Activated T-cell treated with anti-CD3 and anti-CD28 coated beads for 1 hour (primary cell): ENCODE data around the gene LIPT2.

Experiments
- DNase-seq: peaks from one replicate; pipeline ENCODE4 v3.0.0-alpha.2; 2020; ENCODE audit warnings: low read depth

The LIPT2 gene

DNA sequence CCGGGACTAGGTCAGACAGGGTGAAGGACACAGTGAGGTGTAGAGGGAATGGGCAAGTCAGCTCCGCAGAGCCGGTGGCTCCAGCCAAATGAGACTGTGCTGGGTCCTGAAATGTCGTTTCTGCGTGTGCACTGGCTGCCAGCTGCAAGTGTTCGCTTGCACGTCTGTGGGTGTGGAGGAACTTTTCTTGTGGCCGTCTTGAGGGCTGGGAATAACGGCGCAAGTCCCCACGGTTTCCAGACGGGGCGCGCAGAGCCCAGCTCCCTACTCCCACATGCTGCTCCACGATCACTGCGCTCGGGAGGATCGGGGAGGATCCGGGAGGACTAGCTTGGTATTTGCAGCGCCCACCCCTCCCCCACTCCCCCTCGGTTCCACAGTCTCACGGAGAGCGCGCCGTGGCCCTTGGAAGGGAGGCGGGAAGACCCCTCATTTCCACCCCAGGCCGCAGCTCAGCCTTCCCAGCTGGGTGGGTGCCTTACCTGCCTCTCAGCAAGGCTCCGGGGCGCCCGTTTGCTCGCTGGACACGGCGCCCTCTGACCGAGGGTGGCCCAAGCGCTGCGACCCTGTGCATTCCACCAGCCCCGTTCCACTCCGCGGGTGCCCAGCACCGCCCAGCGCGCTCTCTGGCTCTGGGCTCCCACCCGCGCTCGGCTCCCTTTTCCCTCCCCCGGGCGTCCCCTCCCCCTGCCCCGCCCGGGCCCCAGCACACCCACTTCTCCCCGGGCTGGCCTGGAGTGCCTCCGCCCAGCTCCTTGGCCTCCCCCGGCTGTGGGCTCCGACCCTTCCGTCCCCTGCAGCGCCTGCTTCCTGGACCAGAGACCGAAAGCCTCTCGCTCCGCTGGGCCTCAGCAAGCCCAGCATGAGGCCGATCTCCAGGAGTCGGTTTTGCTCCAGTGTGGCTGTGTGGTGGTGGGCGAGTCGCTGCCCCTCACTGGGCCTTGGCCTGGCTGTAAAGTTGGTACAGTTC is 26.3 kb downstream of the LIPT2 start, which contains the start of gene KCNE3:
KCNE3 (minus strand) TSS at position 634 of the 970 bp plus-strand sequence. CDS start 9,986 bp downstream, outside the sequence.
- no peak for DNase-seq

DNA sequence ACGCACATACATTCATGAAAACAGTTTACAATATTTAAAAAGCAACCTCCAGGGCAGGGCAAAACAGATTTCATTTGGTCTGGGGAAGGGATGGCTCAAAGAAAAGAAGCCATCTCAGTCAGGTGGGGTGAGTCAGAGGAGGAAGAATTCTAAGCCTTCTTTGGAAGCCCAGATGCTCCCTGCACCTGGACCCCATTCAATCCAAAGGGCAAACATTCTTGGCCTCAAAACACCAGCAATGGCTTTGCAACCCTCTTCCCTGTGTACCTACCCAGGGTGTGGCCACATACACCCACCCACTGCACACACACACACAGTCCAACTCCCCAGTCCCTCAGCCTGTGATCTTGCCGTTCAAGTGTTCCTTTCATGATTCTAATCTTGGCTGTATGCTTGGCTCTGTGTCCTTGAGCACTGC is 28.2 kb downstream of the LIPT2 start:
- no peak for DNase-seq

DNA sequence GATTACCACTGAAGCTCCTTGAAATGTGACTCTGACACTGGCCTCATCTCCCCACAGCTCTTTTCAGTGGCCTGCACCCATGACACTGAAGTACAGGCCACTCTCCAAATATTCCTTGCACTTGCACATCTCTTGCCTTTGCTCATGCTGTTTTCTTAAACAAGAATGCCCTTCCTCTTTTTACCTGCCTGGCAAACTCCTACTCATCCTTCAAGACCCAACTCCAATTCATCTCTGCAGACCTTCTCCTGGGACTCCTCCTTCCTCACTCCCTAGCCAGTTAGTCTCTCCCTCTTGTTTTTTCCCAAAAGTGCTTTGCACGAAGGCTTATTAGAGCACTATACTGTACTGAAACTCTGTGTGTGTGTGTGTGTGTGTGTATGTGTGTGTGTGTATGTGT is 28.8 kb downstream of the LIPT2 start:
- no peak for DNase-seq

DNA sequence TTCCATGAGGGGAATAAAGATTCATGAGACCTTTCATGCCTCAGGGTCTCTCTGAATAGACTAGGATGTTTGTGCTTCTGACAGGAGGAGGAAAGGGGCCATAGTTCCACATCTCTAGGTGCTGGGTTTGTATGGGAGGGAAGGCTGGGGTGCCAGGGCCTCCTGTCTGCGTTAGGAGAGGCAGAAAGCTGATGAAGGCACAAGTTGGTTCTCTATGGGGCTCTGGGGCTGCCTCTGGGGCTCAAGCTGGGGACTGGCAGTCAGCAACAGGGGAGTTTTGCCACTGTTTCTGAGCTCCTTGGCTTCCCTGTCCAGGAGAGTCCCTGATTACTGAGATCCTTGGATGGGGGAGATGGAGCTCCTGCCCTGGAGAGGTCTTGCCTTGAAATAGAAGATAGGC is 30.3 kb downstream of the LIPT2 start:
- DNase-seq: no peak

DNA sequence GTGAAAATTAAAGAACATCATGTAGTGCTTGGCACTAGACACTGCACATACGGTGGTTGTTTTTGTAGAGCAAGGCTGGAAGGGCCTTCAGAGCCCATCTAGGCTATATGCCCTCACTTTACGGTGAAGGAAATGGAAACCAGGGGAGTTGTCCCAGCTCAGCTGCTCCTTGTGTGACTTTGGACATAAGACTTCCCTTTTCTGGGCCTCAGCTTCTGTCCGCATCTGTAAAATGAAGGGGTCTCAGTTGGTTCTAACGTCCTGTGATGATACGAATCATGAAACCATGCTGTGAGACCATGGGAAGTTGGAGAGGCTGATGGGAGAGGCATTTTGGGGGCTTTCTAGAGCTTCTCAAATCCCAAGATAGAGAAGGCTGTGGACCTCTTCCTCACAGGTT is 30.9 kb downstream of the LIPT2 start:
- no peak for DNase-seq

DNA sequence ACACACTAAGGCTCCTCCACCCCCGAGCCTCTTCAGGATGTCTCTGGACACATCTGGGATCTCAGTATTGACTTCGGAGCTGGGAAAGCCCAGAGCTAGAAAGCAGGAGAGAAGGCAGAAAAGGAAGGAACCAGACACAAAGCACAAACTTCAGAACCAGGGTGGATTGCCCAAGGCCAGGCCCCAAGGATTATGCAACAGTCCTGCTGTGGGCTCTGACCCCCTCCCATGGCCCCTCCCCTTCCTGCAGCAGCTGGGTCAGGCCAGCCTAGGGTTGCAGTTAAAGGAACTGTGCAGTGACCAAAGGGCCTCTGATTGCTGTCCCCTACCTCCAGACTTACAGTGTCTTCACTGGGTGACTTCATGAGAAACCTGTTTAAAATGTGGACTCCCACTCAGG is 31.5 kb downstream of the LIPT2 start:
- DNase-seq: no peak

DNA sequence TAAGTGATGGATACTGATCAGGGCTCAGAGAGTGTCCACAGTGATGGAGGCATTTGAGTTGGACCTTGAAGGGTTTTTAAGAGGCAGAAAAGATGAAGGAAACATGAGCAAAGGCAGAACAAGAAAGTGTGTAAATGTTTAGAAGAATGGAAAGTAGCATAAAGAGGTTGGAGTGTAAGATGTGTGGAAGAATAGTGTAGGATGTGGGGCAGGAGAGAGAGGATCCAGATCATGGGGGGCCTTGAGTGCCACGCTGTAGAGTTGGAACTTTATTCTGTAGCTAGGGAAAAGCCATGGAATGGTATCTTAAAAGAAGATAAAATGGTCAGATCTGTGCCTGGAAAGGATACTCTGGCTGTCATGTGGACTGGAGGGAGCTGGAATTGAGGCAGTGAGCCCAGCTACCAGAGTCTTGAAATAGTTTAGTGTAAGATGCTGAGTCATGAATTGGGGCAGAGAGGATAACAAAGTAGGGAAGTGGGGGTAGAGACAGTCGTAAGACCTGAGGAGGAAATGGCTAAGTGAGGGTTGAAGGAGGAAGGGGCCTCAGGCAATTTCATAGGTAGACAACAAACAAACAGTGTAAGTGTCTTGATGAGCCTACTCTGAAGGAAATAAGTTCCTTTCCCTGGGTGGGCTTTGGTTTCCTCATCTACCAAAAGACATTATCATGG is 32.9 kb downstream of the LIPT2 start:
- no peak for DNase-seq

DNA sequence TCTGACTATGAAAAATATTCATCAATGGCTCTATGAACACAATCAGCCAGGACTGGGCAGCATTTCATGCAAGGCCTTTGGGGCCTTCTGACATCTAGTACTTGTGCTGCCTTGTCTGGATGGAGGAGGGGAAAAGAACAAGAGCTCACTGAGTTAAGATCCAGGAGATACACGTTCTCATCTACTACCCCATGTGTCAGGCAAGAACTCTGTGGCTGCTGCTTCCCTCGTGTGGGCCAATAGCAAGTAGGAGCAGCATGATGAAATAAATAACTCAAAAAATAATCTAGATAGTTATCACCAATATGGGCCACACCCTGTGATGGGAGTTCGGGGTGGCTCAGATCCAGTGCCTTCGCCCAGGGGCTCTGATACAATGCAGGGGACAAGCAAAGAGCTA is 33.5 kb downstream of the LIPT2 start:
- DNase-seq: no peak

DNA sequence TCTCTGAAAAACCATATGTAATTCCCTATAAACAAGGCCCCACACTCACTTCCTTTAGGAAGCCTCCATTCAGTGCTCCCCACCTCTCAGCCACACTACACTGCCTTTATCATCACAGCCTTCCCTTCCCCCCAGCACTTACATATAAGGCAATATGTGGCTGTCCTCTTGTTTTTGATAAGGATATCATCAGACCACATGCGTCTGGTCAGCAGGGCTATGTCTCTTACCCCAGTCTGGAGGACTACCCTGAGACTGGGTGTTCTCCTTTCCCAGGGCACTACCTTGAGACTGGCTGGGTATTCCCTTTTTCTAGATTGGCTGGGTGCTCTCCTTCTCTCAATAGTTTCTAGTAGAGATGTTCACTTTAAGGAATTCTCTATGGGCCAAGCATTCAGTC is 33.9 kb downstream of the LIPT2 start:
- no peak for DNase-seq

DNA sequence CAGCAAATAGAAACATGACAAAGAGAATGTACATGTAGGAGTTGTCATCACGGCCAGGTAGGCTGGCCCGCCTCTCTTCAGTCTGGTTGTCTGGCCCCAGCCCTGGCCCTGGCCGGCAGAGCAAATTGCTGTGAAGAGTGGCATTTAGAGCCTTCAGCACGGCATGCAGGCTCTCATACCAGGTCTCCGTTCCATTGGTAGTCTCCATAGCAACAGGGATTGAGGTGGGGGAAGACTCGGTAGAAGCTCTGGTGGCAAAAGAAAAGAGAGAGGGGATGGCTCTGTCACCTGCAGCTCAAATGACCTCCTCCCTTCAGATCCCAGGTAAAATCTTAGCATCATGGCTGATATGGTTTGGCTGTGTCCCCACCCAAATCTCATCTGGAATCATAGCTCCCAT is 36.2 kb downstream of the LIPT2 start:
- no peak for DNase-seq

DNA sequence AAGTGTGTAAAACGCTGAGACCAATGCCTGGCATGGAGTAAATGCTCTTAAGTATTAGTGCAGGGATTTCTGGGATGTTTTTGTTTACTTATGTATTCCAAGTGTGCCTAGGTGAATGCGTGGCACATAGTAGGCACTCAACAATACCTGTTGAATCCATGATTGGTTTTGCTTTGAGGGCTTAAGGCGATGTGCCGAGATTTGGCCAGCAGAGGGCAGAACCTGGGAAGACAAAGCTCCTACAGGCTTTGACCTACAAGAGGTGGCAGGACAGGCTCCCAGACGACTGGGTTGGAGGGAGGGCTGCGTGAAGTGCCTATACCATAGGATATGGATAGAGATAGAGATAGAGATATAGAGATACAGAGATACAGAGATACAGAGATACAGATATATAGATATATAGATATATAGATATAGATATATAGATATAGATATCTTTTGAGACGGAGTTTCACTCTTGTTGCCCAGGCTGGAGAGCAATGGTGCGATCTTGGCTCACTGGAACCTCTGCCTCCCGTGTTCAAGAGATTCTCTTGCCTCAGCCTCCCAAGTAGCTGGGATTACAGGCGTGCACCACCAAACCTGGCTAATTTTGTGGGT is 40.0 kb downstream of the LIPT2 start:
- peak; percentile 50 for DNase-seq

DNA sequence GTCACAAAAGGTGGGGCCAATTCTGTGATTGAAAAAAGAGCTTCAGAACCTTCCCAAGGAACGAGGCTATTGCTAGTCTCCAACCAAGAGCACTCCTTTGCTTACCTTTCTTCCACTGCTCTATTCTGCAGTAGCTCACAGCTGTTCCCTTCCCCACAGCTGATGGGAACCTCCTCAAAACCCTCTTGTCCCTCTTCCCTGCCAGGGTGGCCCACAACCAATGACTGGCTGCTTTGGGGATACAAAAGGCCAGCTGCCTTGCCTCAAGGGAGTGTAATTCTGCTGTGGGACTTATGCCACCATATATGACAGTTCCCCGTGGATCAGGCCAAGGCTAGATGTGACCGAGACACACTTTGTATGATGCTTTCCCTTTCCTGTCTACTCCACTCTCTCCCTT is 41.2 kb downstream of the LIPT2 start:
- no peak for DNase-seq

DNA sequence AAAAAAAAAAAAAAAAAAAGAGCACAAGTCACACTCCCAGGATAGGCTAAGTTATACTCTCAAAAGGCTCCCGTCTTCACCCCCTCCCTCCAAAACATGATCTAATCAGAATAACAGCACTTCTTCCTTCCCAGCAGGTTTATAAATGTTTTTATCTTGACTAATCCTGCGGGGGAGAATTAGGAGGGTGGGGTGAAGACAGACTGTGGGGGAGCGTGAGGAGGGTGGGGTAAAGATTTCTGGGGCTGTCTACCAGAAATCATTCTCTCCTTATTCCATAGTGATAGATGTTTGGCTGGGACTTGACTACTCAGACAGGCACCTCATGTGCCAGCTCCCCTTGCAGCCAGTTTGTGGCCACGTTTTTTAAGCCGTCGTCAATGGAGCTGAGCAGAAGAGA is 43.2 kb downstream of the LIPT2 start:
- DNase-seq: no peak

DNA sequence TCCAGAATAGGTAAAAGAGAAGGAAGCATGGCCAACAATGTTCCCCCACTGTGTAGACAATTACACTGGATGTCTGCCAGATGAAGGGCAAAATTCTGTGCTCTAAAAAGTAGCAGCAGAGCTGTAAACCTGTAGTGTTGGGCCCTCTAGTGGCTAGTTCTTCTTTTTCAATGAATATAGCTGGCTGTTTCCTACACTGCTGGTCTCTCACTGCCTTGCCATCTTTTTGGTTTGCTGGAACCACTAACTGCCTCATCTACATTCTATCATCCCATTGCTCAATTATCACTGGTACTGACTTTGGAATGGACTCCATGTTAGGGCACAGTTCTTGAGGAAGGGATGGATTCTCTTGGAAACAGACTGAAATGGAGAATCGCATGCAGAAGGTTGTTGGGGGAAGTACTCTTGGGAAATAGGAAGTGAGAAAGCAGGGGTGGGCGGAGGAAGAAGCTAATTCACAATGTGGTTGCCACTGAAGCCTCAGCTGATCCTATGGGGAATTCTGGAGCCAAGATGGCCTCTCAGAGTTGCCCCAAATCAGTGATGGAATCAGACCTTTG is 44.1 kb downstream of the LIPT2 start:
- peak; percentile 9 for DNase-seq

DNA sequence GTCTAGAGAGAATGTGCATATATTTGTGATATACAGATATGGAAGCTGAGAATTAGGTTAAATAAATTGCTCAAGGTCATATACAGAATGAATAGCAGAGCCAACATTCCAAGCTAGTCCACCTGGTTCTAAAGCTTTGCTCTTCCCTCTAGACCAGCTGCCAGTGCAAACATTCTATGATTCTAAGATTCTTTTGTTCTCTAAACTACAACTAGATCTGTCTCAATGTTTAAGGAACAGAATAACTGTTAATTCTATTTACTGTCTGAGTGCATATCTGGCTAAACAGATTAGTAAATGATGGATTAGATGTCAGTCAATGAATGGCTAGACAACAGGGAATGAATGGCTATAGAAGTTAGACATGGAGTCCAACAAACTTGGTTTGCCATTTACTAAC is 45.8 kb downstream of the LIPT2 start:
- no peak for DNase-seq

DNA sequence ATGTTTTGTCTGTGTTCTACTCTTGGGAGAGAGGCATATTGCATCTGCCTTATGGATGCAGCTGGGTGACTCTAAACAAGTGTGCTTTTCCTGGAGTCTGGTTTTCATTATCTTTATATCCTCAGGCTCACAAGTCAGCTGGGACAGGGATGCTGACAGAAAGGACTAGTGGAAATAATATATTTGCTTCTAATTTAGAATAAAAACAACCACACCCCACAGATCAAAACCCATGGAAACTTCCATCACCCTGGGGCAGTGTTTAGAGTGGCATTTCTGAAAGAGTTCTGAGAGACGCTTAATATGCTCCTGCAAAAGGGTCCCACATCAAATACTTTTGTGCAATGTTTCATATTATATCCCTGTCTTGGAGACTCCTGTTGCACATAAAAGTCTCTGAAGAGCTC is 47.0 kb downstream of the LIPT2 start:
- no peak for DNase-seq

DNA sequence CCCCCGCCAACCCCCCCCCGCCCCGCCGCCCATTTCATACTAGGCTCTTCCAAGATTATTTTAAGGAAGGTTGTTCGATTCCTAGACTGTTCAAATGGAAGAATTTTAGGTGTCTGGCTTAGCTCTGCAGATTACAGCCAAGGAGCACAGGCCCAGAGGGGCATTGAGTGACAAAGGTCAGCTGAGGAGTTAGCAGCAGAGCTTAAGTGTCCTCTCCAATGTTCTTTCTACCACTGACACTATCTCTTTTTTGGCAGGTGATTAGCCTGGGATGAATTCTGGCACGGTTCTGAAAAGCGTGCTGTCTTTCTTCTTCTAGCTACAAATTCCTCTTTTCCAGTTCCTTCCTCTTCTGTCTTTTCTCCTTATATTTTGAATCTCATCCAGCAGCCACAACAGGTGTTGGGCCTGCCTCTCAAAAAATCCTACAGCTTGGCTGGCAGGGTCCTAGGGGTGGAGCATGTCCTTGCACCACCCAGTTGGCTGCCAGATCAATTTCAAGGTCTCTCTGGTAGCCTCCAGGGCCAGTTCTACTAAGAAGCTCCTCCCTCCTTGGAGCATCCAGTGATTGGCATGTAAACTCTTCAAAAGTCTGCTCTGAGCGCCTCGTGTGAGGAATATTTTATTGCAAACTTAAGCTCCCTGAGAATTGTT is 49.2 kb downstream of the LIPT2 start:
- DNase-seq: no peak

DNA sequence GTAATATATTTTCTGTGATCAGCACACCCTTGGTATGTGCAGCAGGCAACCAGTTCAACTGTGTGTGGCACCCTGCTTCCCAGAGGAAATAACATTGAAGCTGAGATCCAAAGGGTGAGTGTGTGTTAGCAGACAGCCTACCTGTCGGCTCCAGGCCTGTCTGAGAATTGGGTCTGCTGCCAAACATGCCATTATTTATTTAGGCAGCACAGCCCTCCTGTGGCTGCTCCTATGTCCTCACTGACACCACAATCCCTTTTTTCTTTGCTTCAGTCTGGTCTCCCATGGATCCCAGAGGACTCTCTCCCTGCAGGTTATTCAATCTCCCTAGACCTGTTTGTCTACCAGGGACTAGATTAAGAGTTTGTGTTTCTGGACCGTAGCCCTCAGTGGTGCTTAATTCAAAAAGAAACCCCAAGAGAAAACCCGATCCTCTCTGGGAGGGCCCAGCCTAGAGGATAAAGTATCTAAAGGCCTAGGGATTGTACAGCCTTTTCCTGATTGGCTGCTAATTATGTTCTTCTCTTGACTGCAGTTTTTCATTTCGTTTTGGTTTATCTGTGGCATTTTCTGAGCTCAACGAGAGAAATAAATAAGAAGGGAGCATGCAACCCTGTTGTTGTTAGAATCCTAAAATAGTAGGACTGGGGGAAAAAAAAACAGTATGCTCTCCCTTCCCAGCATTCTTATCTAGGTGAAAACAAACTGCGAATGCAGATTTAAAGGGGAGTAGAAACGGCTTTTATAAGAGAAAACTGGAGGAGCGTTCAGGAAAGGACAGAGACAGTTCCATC is 50.3 kb downstream of the LIPT2 start:
- no peak for DNase-seq

DNA sequence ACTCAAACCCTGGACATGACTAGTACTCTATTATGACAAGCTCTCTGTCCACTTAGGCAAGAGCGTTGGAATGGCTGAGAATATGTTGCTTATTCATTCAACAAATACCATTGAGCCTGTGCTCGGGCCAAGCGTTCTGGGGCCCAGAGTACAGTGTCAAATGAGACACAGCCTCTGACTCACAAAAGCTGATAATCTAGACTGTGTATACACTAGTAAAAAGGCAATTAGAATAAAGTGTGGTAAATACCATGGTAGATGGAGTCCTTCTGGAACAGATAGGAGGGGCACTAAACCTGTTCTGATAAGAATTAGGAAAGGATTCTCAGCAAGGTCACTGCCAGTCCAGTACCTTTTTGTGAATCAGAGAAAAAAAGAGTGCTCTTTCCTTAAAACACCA is 50.9 kb downstream of the LIPT2 start:
- no peak for DNase-seq
